Raji (cell line): Measurements from ENCODE around the gene CATSPERE.

Experiments used
- POLR2A ChIP-seq: IDR thresholded peaks from 2 replicates; pipeline ENCODE4 v1.6.1; 2011; ENCODE audit warnings: low read depth, low read length, control low read depth; ENCODE audit not compliant: insufficient read depth

The CATSPERE gene

DNA sequence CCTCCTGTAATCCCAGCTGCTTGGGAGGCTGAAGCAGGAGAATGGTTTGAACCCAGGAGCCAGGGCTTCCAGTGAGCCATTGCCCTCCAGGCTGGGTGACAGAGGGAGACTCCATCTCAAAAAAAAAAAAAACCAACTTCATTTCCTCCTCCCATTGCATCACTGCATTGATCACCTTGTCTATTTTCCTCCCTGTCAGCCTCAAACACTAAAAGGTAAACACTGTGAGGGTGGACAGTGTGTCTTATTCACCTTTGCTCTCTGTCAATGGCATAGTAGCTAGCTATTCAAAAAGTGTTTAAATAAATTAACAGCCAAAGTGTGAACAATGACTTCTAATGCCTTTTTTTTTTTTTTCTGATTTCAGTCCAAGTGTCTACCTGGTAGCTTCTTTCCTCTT lies 178.5 kb downstream of the CATSPERE start:
- TF ChIP-seq POLR2A = no peak

DNA sequence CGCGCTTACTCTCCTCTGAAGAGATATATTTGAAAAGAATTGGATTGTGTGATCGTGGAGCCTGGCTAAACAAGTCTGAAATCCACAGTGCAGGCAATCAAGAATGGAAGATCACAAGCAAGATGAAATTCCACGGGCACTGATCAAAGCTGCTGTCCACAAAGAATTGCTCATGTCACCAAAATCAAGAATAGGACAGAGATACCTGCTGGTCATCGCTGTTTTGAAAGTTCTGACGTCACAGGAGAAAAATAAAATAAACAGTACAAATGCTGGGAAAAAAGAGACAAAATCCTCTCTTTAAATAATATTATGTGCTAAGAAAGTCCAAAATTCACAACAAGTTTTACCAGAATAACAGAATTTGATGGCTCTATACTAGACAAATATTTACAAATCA lies 179.8 kb downstream of the CATSPERE start:
- no peak for TF ChIP-seq POLR2A

DNA sequence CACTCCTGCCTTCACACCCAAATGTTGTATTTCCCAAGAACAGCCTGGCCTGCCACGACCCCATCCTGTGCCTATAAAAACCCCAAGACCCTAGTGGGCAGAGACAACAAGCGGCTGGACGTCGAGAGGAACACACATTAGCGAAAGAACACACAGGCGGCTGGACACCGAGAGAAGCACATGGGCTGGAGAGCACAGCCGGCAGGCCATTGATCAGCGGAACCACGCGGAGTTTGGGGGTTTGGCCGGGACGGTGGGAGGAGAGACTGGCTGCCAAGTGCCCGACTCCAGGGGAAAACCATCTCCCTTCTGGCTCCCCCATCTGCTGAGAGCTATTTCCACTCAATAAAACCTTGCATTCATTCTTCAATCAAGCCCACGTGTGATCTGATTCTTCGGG lies 181.5 kb downstream of the CATSPERE start:
- TF ChIP-seq POLR2A = no peak

DNA sequence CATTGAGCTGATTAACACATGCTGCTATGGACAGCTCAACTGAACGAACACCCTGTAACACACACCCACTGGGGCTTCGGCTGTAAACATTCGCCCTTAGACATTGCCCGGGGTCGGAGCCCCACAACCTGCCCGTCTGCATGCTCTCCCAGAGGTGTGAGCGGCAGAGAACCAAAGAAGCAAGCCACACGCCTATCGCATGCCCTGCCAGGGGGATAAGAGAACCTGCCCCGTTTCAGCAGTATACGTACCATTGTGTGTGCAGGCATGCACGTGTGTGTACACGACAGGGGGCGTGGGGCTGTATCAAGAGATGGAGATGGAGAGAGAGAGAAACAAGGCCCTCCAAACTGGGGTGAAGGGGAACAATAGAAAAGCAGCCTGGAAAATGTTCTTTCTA lies 181.9 kb downstream of the CATSPERE start:
- TF ChIP-seq POLR2A = no peak

DNA sequence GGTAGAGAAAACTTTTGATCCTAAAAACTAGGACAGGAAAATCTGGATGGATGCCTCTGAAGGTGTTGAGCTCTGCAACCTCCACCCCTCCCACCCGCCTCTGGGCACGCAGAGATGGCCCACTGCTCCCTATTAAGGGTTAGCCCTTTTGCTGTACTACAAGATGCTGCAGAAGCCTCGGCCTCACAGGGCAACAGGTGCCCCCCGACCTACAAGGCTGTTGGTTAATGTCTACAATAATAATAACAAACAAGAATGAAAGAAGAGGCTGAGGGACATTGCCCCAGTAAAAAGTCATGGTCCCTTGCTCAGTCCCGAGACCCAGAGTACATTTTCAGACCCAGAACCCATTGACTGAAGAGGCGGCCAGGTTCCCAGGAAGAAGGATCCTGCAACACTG lies 184.3 kb downstream of the CATSPERE start:
- no peak for TF ChIP-seq POLR2A

DNA sequence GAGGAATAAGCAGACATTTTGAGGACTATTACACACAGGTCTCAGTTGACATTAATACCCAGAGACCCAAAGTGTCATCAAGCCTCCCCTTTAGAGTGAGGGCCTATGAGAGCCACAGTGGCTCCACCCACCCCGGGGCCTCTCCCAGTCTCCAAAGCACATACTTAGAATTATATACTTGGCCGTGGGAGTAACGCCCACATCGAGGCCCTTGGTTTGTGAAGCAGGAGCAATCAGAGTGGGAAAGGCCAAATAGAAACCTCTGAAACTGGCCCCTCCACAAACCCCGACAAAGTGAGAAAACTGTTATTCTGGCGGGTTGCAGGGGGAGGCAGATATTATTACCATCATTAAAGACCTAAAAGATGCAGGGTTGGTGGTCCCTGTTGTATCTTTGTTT lies 184.8 kb downstream of the CATSPERE start:
- no peak for TF ChIP-seq POLR2A

DNA sequence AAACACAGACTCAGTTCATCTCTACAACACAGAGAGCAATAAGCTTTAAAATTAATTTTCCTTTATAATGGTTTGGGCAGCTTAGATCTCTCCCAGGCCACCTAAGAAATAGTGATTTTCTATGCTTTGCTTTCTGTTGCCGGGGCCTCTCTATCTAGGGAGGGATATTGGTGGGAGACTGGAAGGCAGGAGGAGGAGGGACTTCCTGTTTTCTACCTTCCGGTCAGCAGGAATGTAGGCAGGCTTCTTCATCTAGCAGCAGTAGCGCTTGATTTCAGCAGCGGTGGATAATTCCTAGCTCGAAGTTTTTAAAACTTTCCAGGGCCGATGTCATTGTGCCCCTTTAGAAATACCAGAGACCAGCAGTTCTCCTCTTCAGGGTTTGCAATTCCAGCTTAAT lies 186.7 kb downstream of the CATSPERE start:
- TF ChIP-seq POLR2A = no peak

DNA sequence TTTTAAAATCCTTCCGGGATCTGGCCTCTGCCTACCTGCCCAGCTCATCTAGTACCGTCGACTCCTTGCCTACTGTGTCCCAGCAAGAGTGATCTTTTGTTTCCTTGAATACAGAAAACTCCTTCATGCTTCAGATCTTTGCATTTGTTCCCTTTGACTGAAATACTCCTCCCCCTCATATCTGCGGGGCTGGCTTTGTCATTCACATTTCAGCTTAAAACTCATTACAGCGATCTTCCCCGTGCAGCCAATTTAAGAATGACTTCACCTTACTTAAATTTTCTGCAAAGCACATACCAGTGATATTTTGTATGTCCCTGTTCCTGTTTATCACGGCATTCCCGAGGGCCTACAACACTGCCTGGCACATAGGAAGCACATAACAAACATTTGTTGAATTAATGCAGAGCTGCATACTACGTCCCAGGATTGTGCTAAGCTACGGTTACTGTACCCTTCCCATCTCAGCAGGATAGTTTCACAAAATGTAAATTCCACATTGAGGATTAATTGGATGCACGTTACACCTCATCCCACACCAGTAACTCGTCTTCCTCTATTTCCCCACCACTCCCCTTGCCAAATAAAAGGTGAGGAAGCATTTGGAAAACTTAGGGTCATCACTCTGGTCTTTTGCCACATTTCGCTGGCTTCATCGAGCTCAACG lies 191.0 kb downstream of the CATSPERE start:
- TF ChIP-seq POLR2A = no peak

DNA sequence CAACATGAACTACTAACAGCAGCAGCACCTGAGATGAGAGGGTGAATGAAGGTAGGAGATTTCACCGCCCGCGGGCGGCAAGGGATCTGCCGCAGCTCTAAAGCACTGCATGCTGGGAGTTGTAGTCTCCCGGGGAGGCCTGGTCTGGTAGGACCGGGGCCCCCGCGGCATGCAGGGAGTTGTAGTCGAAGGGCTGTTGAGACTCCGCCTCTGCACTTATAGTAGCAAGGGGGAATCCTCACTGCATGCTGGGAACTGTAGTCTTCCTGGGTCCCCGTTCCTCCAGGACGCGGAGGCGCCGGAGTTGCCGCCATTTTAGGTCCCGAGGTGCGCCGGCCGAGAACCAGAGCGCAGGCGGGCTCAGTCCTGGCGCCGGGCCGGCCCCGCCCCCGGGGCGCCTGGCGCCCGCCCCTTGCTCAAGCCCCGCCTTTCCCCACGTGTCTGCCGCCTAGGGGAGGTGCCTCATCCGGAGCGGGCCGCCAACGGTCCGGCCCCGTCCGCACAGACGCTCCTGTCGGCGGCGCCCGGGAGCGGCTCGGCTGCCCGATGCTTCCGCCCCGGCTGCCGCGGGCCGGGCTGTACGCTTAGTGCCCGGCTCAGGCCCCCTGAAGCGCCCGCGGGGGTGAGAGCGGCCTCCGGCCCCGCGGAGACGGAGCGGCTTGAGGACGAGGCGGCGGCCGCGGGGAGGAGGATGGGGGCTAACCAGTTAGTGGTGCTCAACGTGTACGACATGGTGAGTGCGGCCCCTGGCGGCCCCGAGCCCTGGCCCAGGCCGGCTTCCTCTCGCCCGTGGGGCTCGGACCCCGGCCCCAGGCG lies 191.8 kb downstream of the CATSPERE start, which contains the start of gene DESI2:
DESI2 (plus strand) TSS at position 504 of the 816 bp plus-strand sequence; CDS start at position 692, 188 bp downstream.
- TF ChIP-seq POLR2A = peak; percentile 77

DNA sequence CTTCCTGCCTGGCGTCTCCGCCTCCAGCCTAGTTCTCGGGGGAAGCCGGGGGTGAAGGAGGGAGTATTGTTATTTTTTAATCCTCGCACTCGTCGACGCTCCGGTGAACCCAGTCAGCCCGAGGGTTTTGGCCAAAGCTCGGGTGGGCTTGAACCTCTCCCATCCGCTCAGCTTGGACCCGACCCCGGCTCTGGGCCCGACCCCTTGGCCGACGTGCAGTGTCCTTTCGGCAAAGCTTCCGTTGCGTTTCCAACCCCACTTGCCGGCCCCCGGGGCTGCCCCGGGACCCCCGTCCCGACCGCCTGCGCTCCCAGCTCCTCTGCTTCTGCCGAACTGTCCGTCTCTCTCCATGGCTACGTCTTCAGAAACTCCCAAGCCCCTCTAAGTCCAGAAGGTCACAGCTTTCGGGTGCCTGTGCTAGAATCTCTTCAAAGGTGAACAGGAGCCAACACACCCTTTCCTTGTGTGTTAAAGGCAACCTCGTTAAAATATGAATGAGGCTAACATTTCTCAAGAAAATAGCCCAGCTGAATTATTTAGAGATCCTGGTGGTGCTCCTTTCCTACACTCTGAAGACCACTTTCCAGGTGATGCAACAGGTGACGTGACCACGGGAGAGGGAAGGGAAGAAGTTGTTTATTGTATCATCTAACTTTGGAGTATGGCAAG lies 192.5 kb downstream of the CATSPERE start:
- TF ChIP-seq POLR2A = no peak

DNA sequence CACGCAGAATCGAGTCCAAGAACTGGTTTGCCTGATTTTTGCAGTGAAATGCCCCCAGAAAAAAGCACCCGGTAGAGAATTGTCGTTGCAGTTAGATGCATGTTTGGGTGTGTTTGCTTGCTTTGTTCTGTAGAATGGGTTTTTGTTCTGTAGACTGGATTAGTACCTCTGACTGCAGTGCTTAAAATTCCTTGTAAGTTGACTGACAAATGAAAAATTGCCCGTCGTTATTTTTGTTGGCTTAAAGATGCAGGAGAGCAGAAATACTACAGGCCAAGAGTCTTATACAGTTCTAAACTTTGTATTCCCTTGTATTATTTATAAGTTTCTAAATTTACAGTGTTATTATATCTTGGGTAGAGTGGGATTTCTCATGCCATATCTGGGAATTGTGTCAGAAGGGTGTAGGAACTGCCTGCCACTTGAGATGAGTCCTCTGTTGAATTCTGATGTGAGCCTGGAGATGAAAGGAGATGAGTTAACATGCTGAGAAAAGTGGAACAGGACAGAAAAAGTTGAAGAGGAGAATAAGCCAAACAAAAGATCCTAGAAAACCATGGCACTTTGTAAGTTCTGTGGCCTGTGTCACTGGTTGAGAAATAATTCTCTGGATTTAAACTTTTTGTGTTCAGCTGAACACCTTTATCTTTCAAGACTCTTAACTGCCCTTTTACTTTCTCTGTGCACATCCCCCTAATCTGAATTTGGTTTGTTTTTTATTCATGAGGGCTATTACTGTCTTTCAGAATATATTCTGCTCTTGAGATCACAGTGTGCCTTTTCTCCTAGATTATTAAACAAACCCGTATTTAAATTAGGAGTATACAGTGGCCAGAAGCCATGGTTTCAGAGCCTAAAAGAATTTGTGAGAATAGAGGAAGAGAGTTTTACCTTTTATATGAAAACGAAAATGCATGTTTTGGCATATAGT lies 193.3 kb downstream of the CATSPERE start:
- no peak for TF ChIP-seq POLR2A

DNA sequence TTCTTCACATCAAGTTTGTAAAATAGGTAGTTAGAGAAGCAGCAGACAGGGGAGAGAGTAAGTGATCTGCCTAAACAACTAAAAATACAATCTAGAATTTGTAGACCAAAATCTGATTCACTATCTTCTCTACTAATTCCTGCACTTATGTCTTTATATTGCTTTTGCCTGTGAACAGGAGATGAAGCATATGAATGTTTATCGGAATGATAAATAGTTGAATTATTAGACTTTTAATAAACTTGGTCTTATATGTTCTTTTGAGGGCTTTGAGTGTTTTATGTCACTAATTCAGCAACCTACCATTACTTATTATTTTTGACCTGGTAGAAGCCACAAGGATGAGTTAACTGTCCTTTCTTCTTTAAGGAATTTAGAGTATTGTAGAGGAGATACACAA lies 194.1 kb downstream of the CATSPERE start:
- TF ChIP-seq POLR2A = no peak

DNA sequence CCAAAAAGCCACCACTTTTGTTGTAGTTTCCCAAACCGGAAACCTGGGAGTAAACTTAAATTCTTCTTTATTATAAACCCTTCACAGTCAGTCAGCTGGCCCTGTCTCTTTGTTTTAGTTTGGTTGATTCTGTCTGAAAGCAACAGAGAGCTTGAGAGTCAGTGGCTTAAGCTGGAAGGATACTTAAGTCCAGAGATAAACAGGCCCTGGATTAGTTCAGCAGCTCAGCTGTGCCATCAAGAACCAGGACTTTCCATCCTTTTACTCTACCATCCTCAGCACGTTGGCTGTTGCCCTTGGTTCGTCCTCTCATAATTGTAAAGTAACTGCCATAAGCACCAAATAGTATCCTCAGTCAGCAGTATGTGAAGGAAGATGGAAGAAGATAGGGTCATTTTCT lies 196.3 kb downstream of the CATSPERE start:
- no peak for TF ChIP-seq POLR2A

DNA sequence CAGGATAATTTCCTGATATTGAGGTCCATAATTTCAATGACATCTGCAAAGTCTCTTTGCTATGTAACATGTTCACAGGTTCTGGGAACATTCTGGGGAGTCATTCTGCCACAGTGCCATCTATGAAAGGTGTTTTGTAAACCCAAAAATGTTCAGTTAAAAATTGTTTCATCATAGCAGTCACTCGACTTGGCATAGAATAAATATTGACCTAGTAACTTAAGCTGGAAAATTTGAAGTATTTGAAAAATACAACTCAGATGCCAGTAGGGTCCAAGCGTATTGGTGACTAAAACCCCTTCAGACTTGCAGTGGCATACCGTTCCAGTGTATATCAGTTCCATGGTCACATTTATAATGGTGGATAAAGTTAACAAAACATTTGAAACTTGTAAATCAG lies 198.6 kb downstream of the CATSPERE start:
- no peak for TF ChIP-seq POLR2A

DNA sequence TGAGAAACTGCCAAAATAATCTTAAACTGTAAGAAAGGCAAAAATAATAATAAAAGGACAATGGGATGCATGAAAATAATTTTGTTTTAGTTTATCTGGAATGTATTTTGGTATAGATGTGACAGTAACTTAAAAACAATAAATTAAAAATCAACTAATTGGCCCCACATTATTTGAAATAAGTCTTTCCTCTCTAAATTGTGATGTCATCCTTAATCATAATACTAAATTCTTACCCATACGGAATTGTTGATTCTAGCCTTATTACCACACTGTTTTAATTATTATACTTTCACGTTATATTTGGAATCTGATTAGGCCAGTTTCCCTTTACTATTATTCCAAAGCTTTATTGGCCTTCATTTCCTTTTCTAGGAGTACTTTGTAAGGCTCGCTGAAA lies 199.5 kb downstream of the CATSPERE start:
- TF ChIP-seq POLR2A = no peak
